GM23338 (cell line): Measurements from ENCODE around the gene FKBP8. TPM values are rescaled to one million over a fixed set of nuclear protein-coding genes. Genes with fewer than 3 reads are reported as not detected.

Experiments
- ATAC-seq: fragments of 200-7000 bp; cut with Tn5 transposase; 3 replicates; pipeline ENCODE4 v1.9.1; 2020
- DNase-seq: peaks from one replicate; pipeline ENCODE4 v3.0.0-alpha.2; 2015; ENCODE audit warnings: low spot score
- H2AFZ ChIP-seq: fragments of 200-600 bp; sonication (generic); 2 replicates; pipeline ENCODE4 v1.8.0; 2016; ENCODE audit warnings: antibody characterized with exemption, mild to moderate bottlenecking, moderate library complexity
- H3F3A ChIP-seq: fragments of 200-600 bp; sonication (generic); replicated peaks from 2 replicates; pipeline ENCODE4 v1.8.0; 2017; ENCODE audit warnings: antibody characterized with exemption, mixed run types, low read depth
- H3K27ac ChIP-seq: fragments of 200-600 bp; sonication (generic); 2 replicates; pipeline ENCODE4 v1.6.1; 2016; ENCODE audit warnings: low read depth
- H3K27me3 ChIP-seq: fragments of 200-600 bp; sonication (generic); 2 replicates; pipeline ENCODE4 v1.8.0; 2016; ENCODE audit warnings: mild to moderate bottlenecking, mixed run types, moderate library complexity; ENCODE audit not compliant: insufficient read depth
- H3K36me3 ChIP-seq: fragments of 200-600 bp; sonication (generic); 2 replicates; pipeline ENCODE4 v1.8.0; 2016; ENCODE audit warnings: mild to moderate bottlenecking; ENCODE audit not compliant: insufficient read depth
- H3K4me1 ChIP-seq: fragments of 200-600 bp; sonication (generic); 2 replicates; pipeline ENCODE4 v1.8.0; 2016; ENCODE audit warnings: mild to moderate bottlenecking, moderate library complexity; ENCODE audit not compliant: insufficient read depth
- H3K4me2 ChIP-seq: fragments of 200-600 bp; sonication (generic); 2 replicates; pipeline ENCODE4 v1.7.1; 2017; ENCODE audit warnings: mixed run types
- H3K4me3 ChIP-seq: fragments of 200-600 bp; sonication (generic); 2 replicates; pipeline ENCODE4 v1.6.1; 2016; ENCODE audit warnings: mixed run types
- H3K79me2 ChIP-seq: fragments of 200-600 bp; sonication (generic); replicated peaks from 2 replicates; pipeline ENCODE4 v1.8.0; 2017; ENCODE audit warnings: mild to moderate bottlenecking; ENCODE audit not compliant: insufficient read depth
- H3K9me2 ChIP-seq: fragments of 200-600 bp; sonication (generic); 2 replicates; pipeline ENCODE4 v1.8.0; 2017; ENCODE audit not compliant: insufficient read depth
- H4K20me1 ChIP-seq: fragments of 200-600 bp; sonication (generic); replicated peaks from 2 replicates; pipeline ENCODE4 v1.8.0; 2017; ENCODE audit warnings: mild to moderate bottlenecking; ENCODE audit not compliant: insufficient read depth
- H3K27ac Mint-ChIP-seq: 2 replicates; pipeline ENCODE4 v1.8.0; 2020; ENCODE audit warnings: inconsistent platforms, mild to moderate bottlenecking, moderate library complexity, mixed read lengths
- H3K27me3 Mint-ChIP-seq: 3 replicates; pipeline ENCODE4 v1.8.0; 2022; ENCODE audit warnings: low read depth, mild to moderate bottlenecking, moderate library complexity, mixed read lengths, inconsistent platforms; ENCODE audit not compliant: insufficient read depth, poor library complexity
- H3K36me3 Mint-ChIP-seq: 3 replicates; pipeline ENCODE4 v1.8.0; 2021; ENCODE audit warnings: low read depth, mild to moderate bottlenecking, inconsistent platforms, moderate library complexity, mixed read lengths
- H3K4me1 Mint-ChIP-seq: 3 replicates; pipeline ENCODE4 v1.8.0; 2020; ENCODE audit warnings: mild to moderate bottlenecking, inconsistent platforms, mixed read lengths
- H3K4me3 Mint-ChIP-seq: 3 replicates; pipeline ENCODE4 v1.8.0; 2021; ENCODE audit warnings: moderate library complexity, mild to moderate bottlenecking, inconsistent platforms, mixed read lengths
- H3K9me3 Mint-ChIP-seq: 3 replicates; pipeline ENCODE4 v1.8.0; 2020; ENCODE audit warnings: moderate library complexity, mild to moderate bottlenecking, inconsistent platforms, mixed read lengths
- CTCF ChIP-seq, 2 experiments: fragments of 200-600 bp in 1 of 2; sonication (generic) in 1 of 2; conservative IDR thresholded peaks; 2 replicates each; pipeline versions ENCODE4 v1.5.1 to v1.6.1; 2016 to 2017; ENCODE audit warnings: antibody characterized with exemption in 2 of 2, low read depth in 2 of 2, mild to moderate bottlenecking in 2 of 2, moderate library complexity in 1 of 2
- EZH2 ChIP-seq: fragments of 200-600 bp; sonication (generic); IDR thresholded peaks from one replicate; pipeline ENCODE4 v1.8.0; 2017; ENCODE audit warnings: antibody characterized with exemption, mild to moderate bottlenecking, low read depth; ENCODE audit not compliant: unreplicated experiment
- EZH2phosphoT487 ChIP-seq: fragments of 200-600 bp; sonication (generic); IDR thresholded peaks from one replicate; pipeline ENCODE4 v1.8.1; 2018; ENCODE audit warnings: antibody characterized with exemption; ENCODE audit not compliant: unreplicated experiment
- JUNB ChIP-seq: IDR thresholded peaks from one replicate; pipeline ENCODE4 v1.6.1; 2016; ENCODE audit warnings: antibody characterized with exemption; ENCODE audit not compliant: unreplicated experiment
- NANOG ChIP-seq: IDR thresholded peaks from 2 replicates; pipeline ENCODE4 v1.6.1; 2016; ENCODE audit warnings: antibody characterized with exemption, borderline replicate concordance
- POLR2AphosphoS5 ChIP-seq: IDR thresholded peaks from 2 replicates; pipeline ENCODE4 v1.6.1; 2016; ENCODE audit warnings: antibody characterized with exemption, low read depth
- REST ChIP-seq: IDR thresholded peaks from one replicate; pipeline ENCODE4 v1.6.1; 2018; ENCODE audit warnings: antibody characterized with exemption; ENCODE audit not compliant: unreplicated experiment
- STAT1 ChIP-seq: IDR thresholded peaks from one replicate; pipeline ENCODE4 v1.6.1; 2016; ENCODE audit warnings: antibody characterized with exemption; ENCODE audit not compliant: unreplicated experiment
- ZNF331 ChIP-seq: fragments of 250-450 bp; sonication (Bioruptor Pico); IDR thresholded peaks from 2 replicates; pipeline ENCODE4 v1.5.0; 2020; ENCODE audit warnings: low read depth, mild to moderate bottlenecking, moderate library complexity
- ZNF462 ChIP-seq: fragments of 250-450 bp; sonication (Bioruptor Pico); IDR thresholded peaks from 2 replicates; pipeline ENCODE4 v1.5.0; 2020; ENCODE audit warnings: mild to moderate bottlenecking, moderate library complexity
- polyA plus RNA-seq: library from polyadenylated mRNA; unstranded; fragments of >200 nt; fragmentation: Nextera tagmentation; extraction: Ambion mirVana; gene quantifications from 2 replicates; pipeline ENCODE4 v1.2.1, GENCODE V29; 2016
- total RNA-seq: library from RNA; depleted of rRNA; stranded (reverse); fragments of >200 nt; shearing (Covaris generic); gene quantifications from 2 replicates; pipeline ENCODE4 v1.2.3, GENCODE V29; 2014

FKBP8 gene
- total and polyA plus RNA-seq, 2 experiments from 2014 or later: 158 to 367 TPM

- TF ChIP-seq ZNF462 (CRISPR knock-in tag): no peak
- TF ChIP-seq POLR2AphosphoS5: no peak
- no peak for TF ChIP-seq EZH2
- TF ChIP-seq REST: no peak
- TF ChIP-seq STAT1: no peak
Measured at GRCh38 chr19:18499055-18499775, 44.2 kb downstream of the FKBP8 start (continued).

GRCh38 chr19:18496980-18497256 is 46.5 kb downstream of the FKBP8 start:
- Mint-ChIP-seq H3K9me3 (no peaks in the 10 kb centered on the region; the same call in 2 of the 3 replicates), H3K27ac (no peak overlapping the region), H3K36me3 (no peaks in the 10 kb centered on the region; the same call in 2 of the 3 replicates), H3K4me3 (no peak overlapping the region), H3K27me3 (no peaks in the 10 kb centered on the region), H3K4me1 (peaks cover 21% of the 10 kb centered on the region)
- peaks cover 30% of the 10 kb centered on the region; the same call in 1 of the 2 replicates for H4K20me1 ChIP-seq
- 0 out of 2 replicates have a peak, but pooled peaks cover 3% of the 10 kb centered on the region for H3F3A ChIP-seq
- no peaks in the 10 kb centered on the region for H3K9me2 ChIP-seq
- DNase-seq (no peak), ATAC-seq (no peak)
- peaks cover 71% of the 10 kb centered on the region for H3K79me2 ChIP-seq
- H2AFZ ChIP-seq: no peak overlapping the region
- no peak for TF ChIP-seq STAT1
- no peak for TF ChIP-seq EZH2
- no peak for TF ChIP-seq EZH2phosphoT487
- TF ChIP-seq NANOG: no peak
- no peak for TF ChIP-seq CTCF (conservative IDR thresholded peaks at IDR 0.05; ENCODE audit: low read depth in 2 of 2)
- TF ChIP-seq ZNF331 (CRISPR knock-in tag): no peak
- TF ChIP-seq JUNB: no peak
- TF ChIP-seq POLR2AphosphoS5: no peak
- no peak overlapping the region for H3K4me2 ChIP-seq
- no peak overlapping the region for H3K4me3 ChIP-seq
- no peaks in the 10 kb centered on the region; the same call in 1 of the 2 replicates for H3K4me1 ChIP-seq
- H3K27me3 ChIP-seq: no peaks in the 10 kb centered on the region
- H3K36me3 ChIP-seq: no peaks in the 10 kb centered on the region
- H3K27ac ChIP-seq: no peak overlapping the region
